Measurements from ENCODE around the gene AURKAIP1.

AURKAIP1 gene

DNA sequence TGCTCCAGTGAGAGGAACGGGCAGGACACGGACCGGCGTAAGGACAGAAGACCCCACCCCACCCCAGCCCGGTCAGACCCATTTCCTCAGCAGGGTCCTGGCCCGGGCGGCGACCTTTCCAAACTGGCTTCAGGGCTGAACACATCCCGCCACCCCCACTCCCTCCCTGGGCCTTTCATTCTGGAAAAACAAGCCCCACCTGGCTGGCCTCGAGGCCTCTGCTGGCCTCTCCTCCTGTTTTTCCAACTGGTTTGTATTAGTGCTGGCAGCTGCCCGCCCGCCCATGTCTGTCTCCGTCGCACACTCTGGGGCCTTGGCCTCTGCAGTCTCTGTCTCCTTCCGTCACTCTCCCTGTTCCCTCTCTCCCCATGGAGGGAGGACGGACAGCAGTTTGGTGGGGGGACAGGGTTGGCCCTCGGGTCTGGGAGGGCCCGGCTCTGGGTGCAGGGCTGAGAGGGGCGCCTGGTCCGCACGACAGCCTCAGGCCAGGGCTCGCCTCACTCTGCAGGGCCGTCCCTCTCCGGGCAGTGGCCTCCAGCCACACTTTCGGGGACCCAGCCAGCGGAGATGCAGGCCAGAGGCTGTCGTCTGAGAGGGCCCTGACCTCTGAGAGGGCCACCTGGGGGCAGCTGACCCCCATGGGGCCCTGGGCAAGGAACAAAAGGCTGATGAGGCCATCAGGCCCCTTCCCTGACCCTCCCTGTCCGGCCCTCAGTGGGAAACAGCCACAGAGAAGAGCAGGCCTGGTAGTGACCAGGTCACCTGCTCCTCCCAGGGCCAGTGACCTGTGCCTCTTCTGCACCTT, 15.1 kb downstream of the AURKAIP1 start:
- CTCF ChIA-PET, result interaction anchor here (1.0 kb wide), 1 partner anchor 12 kb away, joined by 4 read pairs; no protein-coding TSS in a partner anchor
- TF ChIP-seq, protein P1, sequence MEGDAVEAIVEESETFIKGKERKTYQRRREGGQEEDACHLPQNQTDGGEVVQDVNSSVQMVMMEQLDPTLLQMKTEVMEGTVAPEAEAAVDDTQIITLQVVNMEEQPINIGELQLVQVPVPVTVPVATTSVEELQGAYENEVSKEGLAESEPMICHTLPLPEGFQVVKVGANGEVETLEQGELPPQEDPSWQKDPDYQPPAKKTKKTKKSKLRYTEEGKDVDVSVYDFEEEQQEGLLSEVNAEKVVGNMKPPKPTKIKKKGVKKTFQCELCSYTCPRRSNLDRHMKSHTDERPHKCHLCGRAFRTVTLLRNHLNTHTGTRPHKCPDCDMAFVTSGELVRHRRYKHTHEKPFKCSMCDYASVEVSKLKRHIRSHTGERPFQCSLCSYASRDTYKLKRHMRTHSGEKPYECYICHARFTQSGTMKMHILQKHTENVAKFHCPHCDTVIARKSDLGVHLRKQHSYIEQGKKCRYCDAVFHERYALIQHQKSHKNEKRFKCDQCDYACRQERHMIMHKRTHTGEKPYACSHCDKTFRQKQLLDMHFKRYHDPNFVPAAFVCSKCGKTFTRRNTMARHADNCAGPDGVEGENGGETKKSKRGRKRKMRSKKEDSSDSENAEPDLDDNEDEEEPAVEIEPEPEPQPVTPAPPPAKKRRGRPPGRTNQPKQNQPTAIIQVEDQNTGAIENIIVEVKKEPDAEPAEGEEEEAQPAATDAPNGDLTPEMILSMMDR (IDR thresholded peaks at IDR 0.05; ENCODE audit: control extremely low read depth, extremely low read depth, low read depth, missing control alignments), result no peak

GRCh38 chr1:1359308-1359663, 15.7 kb downstream of the AURKAIP1 start:
- no peak for DNase-seq (ENCODE audit: extremely low spot score)
- ChIA-PET POLR2A (no interaction called here), CTCF (interaction anchor here (1.0 kb wide), 1 partner anchor 12 kb away, joined by 4 read pairs; no protein-coding TSS in a partner anchor)
- TF ChIP-seq, protein P1 (IDR thresholded peaks at IDR 0.05; ENCODE audit: control extremely low read depth, extremely low read depth, low read depth, missing control alignments), result no peak

More for the DNA sequence above, 15.1 kb downstream of the AURKAIP1 start:
- no peak for DNase-seq (ENCODE audit: extremely low spot score)
- POLR2A ChIA-PET, result no interaction called here

GRCh38 chr1:1358433-1359271, 16.4 kb downstream of the AURKAIP1 start, which contains the start of gene MXRA8:
MXRA8 (minus strand) TSS chr1:1358555; CDS start chr1:1358504, 51 bp downstream.
- no peak for DNase-seq (ENCODE audit: extremely low spot score)
- ChIA-PET POLR2A (no interaction called here), CTCF (interaction anchor here (0.6 to 1.7 kb wide), 3 partner anchors 13 to 146 kb away, joined by 3 to 5 read pairs (median 4); no protein-coding TSS in a partner anchor)
- TF ChIP-seq, protein P1 (IDR thresholded peaks at IDR 0.05; ENCODE audit: control extremely low read depth, extremely low read depth, low read depth, missing control alignments), result no peak

GRCh38 chr1:1357871-1358432, 17.1 kb downstream of the AURKAIP1 start:
- CTCF ChIA-PET, result interaction anchor here (0.6 to 1.7 kb wide), 2 partner anchors 14 to 147 kb away, joined by 3 to 5 read pairs; no protein-coding TSS in a partner anchor
- POLR2A ChIA-PET, result no interaction called here
- DNase-seq (ENCODE audit: extremely low spot score), result no peak
- TF ChIP-seq, protein P1 (IDR thresholded peaks at IDR 0.05; ENCODE audit: control extremely low read depth, extremely low read depth, low read depth, missing control alignments), result no peak

DNA sequence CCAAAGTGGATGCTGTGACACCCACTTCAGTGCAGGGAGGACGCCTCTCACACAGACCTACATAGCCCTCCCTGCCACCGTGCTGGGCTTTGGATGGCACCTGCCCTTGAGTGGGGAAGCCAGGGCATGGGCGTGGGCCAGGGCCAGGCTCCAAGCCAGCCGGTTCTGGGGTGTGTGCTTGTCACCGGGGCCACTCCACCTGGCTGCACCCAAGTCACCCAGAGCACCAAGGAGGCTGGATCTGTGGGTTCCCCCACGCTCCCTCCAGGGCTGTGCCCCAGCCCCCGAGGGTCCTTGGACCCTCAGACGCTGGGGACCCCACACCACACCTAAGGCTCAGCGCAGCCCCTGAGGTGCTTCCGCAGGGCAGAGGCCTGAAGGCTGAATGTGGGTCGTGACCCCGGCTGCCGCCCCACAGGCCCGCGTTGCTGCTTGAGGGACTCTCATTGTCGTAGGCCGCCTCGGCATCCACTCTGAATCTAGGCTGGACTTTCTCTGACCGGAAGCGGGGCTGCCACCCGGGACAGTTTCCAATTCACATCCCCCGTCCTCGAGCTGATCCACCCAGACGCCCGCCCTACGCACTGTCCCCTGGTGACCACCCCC, 18.1 kb downstream of the AURKAIP1 start:
- ChIA-PET POLR2A (no interaction called here), CTCF (interaction anchor here (1.7 kb wide), 1 partner anchor 15 kb away, joined by 5 read pairs; no protein-coding TSS in a partner anchor)
- TF ChIP-seq, protein P1 (IDR thresholded peaks at IDR 0.05; ENCODE audit: control extremely low read depth, extremely low read depth, low read depth, missing control alignments), result no peak
- DNase-seq (ENCODE audit: extremely low spot score), result no peak
